H1 (cell line): Measurements from ENCODE around the gene HBS1L. TPM values are rescaled to one million over a fixed set of nuclear protein-coding genes. Genes with fewer than 3 reads are reported as not detected.

Experiments
- ATF2 ChIP-seq: IDR thresholded peaks from 2 replicates; pipeline ENCODE4 v1.6.1; 2012; ENCODE audit warnings: low read length, inconsistent platforms
- CBX5 ChIP-seq: fragments of 300-800, 300-1000 bp; sonication (generic); IDR thresholded peaks from 2 replicates; pipeline ENCODE4 v1.7.1; 2016; ENCODE audit warnings: antibody characterized with exemption, low read length, low read depth
- CHD7 ChIP-seq: fragments of 300-600 bp; sonication (generic); IDR thresholded peaks from 2 replicates; pipeline ENCODE4 v1.7.1; 2012; ENCODE audit warnings: low read length, moderate library complexity, mild to moderate bottlenecking, inconsistent platforms; ENCODE audit not compliant: insufficient replicate concordance
- MAFK ChIP-seq: IDR thresholded peaks from 2 replicates; pipeline ENCODE4 v1.6.1; 2012; ENCODE audit warnings: low read depth, mild to moderate bottlenecking, improper control_type of control experiment, low read length
- polyA plus RNA-seq, 7 experiments: library from polyadenylated mRNA; depleted of rRNA in 3 of 7; stranded (reverse) in 5 of 7; unstranded in 2 of 7; fragments of >200 nt in 5 of 7; fragments of 200-250 nt in 2 of 7; gene quantifications; 1 replicate in 5 of 7; 2 replicates in 1 of 7; 4 replicates in 1 of 7; pipeline versions ENCODE4 v1.2.1 to v1.2.3, GENCODE V29; 2011 to 2013; ENCODE audit warnings: missing spikeins in 2 of 7, mixed read lengths in 2 of 7
- total RNA-seq: library from RNA; stranded (reverse); fragmentation: NEBNext Ultra II Directional; extraction: Animal tissue kit (Norgen Biotek cat#: 25700); gene quantifications from 2 replicates; pipeline ENCODE4 v1.2.1, GENCODE V29; 2021

HBS1L gene
- total and polyA plus RNA-seq, 2 of the 8 experiments (the other 6 are each of a cell fraction or from before 2014, with no cell fraction given) = 28.1 to 97.1 TPM

GRCh38 chr6:134928151-134928900 lies 126.3 kb downstream of the HBS1L start (continued):
- TF ChIP-seq MAFK (no peak), CBX5 (no peak), ATF2 (no peak), CHD7 (no peak)
